GM19099 (cell line): Measurements from ENCODE around the gene FHIT.

Source experiments
- POLR2A ChIP-seq: IDR thresholded peaks from 3 replicates; pipeline ENCODE4 v1.6.1; 2011; ENCODE audit warnings: low read depth; ENCODE audit not compliant: insufficient read length; ENCODE audit errors: extremely low read depth

FHIT gene

GRCh38 chr3:60972599-60972998, 278.7 kb downstream of the FHIT start:
- TF ChIP-seq POLR2A, result no peak

DNA sequence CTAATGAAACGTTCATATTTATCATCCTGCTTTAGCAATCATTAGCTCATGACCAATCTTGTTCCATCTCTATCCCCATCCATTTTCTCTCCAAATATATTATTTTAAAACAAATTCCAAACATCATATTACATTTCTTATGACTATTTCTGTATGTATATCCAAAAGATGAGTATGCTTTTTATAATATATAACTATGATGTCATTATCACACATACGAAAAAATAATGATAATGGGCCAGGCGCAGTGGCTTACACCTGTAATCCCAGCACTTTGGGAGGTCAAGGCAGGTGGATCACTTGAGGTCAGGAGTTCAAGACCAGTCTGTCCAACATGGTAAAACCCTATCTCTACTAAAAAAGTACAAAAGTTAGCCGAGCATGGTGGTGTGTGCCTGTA, 280.4 kb downstream of the FHIT start:
- no peak for TF ChIP-seq POLR2A

DNA sequence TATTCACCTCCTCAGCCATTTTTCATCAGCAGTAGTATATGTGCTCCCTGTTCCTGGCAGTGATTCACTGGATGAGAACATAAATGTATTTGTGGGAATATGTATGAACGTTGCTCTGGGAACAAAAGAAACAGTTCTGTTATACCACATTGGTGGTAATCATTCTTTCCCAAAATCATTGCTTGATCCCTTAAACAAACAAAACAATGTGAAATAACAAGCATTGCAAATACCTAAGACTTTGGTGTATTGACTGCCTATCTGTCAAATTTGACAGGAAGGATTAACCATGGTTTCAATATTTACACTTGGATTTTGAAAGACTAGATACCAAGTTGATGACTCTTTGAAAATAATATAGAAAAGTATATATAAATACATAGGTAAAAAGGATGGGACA, 284.1 kb downstream of the FHIT start:
- TF ChIP-seq POLR2A, result no peak

GRCh38 chr3:60957541-60957940, 293.7 kb downstream of the FHIT start:
- no peak for TF ChIP-seq POLR2A

DNA sequence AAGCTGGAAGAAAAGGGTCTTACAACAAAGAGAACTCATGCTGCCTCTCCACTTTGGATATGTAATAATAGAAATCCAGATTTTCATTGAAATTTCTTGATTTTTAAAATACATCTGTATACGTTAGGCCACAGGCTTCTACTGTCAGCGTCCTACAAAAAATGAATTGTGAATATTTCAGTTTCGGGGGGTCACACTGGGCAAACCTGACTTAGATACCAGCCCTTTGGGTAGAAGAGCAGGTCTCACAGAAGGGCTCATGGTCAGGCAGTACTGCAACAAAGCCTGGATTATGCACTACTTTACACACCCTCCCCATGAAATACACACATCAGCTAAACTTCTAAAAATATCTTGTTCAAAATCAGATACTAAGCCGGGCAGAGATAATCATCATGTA, 294.5 kb downstream of the FHIT start:
- TF ChIP-seq POLR2A, result no peak

DNA sequence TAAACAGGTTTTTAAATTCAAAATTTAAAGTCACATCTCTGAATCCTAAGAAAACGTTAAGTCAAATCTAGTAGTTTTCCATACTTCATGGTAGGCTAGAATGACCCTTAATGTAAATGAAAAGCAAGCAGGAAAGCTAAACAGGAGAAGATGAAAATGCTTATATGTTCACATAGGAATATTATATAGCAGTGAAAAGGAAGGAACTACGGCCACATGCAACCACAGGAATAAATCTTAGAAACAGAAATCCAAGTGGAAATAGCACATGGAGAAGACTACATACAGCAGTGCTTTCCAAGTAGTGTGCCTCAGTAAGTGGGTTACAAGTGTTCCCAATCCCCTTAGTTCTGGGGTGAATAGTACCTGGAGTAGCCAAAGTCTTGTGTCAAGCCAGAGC, 296.2 kb downstream of the FHIT start:
- no peak for TF ChIP-seq POLR2A

- no peak for TF ChIP-seq POLR2A
Measured at GRCh38 chr3:60954048-60954447, 297.2 kb downstream of the FHIT start.

DNA sequence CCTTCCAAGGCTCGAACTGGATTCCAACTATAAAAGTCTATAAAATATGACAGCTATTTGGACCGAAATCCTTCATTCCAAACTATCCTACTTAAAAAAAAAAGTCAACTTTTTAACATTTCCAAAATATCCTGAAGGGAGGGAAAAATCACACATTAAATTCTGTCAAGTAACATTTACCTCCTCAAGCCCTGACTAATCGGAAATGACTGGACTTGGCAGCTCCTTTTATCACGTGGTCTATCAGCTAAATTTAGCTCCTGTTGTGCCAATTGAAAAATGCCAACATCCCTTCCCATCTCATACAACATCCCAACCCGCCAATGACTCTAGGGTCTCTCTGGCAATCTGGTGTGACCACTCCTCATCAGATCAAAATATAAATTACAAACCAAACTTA, 297.9 kb downstream of the FHIT start:
- TF ChIP-seq POLR2A, result no peak

DNA sequence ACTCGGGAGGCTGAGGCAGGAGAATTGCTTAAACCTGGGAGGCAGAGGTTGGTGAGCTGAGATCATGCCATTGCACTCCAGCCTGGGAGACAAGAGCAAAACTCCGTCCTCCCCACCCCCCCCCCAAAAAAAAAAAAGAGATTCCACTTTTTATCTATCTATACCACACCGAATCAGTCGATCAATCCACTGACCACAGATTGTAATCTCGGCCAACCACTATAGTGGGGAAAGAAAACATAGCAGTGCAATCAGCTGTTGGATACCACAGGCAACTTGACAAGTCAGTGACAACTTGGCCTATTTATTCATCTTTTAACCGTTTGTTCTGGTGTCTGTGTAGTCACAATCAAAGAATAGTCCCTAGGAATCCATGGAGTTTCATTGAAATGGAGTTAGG, 299.2 kb downstream of the FHIT start:
- TF ChIP-seq POLR2A, result no peak

DNA sequence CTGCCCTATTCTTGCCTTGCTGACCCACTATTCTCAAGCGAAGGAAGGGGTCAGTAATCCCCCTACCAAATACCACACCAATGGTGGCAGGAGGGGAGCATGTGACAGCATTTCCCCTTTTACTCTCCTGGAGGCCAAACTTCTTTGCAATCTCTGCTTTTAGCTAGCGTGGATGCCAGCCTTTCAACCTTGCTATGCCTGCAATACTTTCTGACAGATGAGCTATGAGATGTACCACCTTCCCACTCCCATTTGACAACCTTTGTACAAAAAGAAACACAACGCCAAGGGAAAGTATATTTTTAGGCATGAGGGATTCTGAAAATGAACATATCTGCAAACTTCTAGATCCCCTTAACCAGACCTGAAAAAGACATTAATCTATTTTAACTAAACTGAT, 302.1 kb downstream of the FHIT start:
- no peak for TF ChIP-seq POLR2A

DNA sequence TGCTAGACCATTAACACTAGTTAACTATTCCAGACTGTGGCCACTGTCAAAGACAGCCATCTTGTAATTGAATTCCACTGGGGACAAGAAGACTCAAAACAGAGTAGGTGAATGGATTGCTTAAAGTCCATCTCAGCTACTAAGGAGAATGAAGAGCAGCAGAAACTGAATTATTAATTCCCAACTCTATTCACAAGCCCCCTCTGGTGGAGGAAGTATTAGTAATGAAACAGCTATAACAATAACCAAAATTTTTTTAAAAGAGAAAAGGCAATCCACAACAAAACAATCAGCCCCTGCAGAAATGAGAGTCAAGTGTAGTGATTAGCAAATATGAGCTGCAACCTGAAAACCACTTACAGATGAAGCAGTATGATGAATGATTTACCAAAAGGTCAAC, 302.8 kb downstream of the FHIT start:
- TF ChIP-seq POLR2A, result no peak

GRCh38 chr3:60935709-60936108, 315.5 kb downstream of the FHIT start:
- no peak for TF ChIP-seq POLR2A

GRCh38 chr3:60933824-60934223, 317.4 kb downstream of the FHIT start:
- TF ChIP-seq POLR2A, result no peak

DNA sequence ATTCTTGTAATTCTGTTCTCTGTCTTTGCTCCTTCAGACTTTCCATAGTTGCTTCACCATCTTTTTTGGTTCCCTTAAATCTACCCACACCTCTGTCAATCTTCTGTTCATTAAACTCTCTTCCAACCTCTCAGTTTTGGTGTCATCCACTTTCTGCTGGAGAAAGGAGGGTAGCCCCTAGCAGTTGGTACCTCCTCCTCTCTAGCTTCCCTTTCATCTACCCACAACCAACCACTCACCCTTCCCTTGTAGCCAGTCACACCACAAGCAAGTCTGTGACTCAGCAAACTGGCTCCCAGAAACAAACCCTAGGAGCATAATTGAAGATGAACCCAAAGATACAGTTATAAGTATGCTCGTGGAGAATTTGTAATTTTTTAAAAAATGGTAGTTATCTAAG, 318.6 kb downstream of the FHIT start:
- no peak for TF ChIP-seq POLR2A

- no peak for TF ChIP-seq POLR2A
Measured at GRCh38 chr3:60932170-60932569, 319.1 kb downstream of the FHIT start.

DNA sequence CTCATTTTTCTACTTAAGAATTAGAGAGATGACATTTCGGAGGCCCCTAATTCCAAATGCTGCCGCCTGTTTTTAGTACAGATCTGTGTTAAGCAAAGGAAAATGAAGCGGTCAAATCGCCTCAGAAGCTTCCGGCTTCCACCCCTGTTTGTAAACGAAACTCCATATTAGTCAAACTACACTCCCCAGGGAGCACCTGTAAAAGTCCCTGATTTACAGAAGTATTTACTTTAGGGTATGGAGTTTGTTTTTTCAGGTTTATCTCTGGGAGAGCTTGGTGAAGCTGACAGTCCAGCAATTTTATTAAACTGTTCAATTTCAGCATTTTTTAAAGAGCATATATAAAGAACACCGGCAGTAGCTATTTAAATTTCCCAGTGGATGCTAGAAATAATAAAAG, 319.8 kb downstream of the FHIT start:
- no peak for TF ChIP-seq POLR2A

DNA sequence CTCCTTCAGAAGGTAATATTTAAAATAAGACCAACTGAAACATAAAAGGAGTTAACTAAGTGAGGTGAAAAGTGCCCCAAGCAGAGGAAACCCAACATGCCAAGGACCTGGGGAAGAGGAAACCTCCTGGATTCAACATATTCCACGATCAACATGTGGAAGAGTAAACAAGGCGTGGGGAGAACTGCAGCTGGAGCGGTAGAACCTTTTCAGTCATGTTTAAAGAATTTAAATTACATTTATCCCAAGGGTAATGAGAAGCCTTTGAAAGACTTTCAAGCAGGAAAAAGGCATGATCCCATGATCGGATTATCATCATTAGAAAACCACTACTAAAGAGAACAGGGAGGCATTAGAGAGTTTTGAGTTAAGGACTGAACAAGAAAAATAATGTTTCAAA, 330.7 kb downstream of the FHIT start:
- no peak for TF ChIP-seq POLR2A

DNA sequence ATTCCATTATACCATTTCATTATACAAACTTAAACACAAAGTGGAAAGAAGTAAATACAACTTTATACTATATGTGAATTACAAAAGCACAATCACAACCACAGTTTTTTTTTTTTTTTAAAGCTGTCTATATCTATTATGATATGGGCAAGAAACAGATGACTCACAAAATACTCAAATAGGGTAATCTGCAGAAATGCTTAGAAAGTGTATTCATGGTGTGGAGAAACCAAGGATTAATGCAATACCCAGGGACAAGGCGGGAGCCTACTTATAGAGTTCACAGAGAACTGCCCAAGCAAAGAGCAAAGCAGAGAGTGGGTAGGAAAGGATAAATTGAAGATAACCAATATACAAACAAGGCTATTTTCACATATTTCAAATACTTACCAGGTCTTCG, 332.0 kb downstream of the FHIT start:
- TF ChIP-seq POLR2A, result no peak

- no peak for TF ChIP-seq POLR2A
Measured at GRCh38 chr3:60917141-60917540, 334.1 kb downstream of the FHIT start.

GRCh38 chr3:60916546-60916945, 334.7 kb downstream of the FHIT start:
- TF ChIP-seq POLR2A, result no peak
